HFFc6 (cell line): ENCODE measurements around the gene POT1. TPM values are rescaled to one million over a fixed set of nuclear protein-coding genes. Genes with fewer than 3 reads are reported as not detected.
A peak's percentile ranks its signal among the peaks of the same experiment; 100 is the strongest.
"Not testable (repeated sequence)": the region's sequence is repeated elsewhere in the genome, so short reads cannot be mapped to it uniquely, and the experiment has no call there.

Experiments used
- DNase-seq: peaks from one replicate; pipeline ENCODE4 v3.0.0-alpha.2; 2018
- H3K27ac Mint-ChIP-seq: 2 replicates; pipeline ENCODE4 v1.8.0; 2020; ENCODE audit warnings: mild to moderate bottlenecking, mixed read lengths
- H3K27me3 Mint-ChIP-seq: 2 replicates; pipeline ENCODE4 v1.8.0; 2021; ENCODE audit warnings: mild to moderate bottlenecking, moderate library complexity, mixed read lengths; ENCODE audit not compliant: insufficient read depth
- H3K36me3 Mint-ChIP-seq: 2 replicates; pipeline ENCODE4 v1.8.0; 2021; ENCODE audit warnings: low read depth, mixed read lengths
- H3K4me1 Mint-ChIP-seq: 2 replicates; pipeline ENCODE4 v1.8.0; 2020; ENCODE audit warnings: low read depth, mixed read lengths
- H3K4me3 Mint-ChIP-seq: 2 replicates; pipeline ENCODE4 v1.8.0; 2020; ENCODE audit warnings: mild to moderate bottlenecking, moderate library complexity, mixed read lengths
- H3K9me3 Mint-ChIP-seq: 2 replicates; pipeline ENCODE4 v1.8.0; 2020; ENCODE audit warnings: mild to moderate bottlenecking, mixed read lengths
- long read RNA-seq: library from polyadenylated mRNA; unstranded; transcript quantifications from one replicate; pipeline ENCODE4 v2.0.0, GENCODE V29; 2019
- total RNA-seq, 6 experiments: library from RNA; stranded (reverse); fragmentation: NEBNext Ultra II Directional; extraction: Animal tissue kit (Norgen Biotek cat#: 25700); gene quantifications; 2 replicates in 1 of 6; 3 replicates in 5 of 6; pipeline ENCODE4 v1.2.3, GENCODE V29; 2021
- TF ChIP-seq, protein P1 (sequence below): fragments of 200-600 bp; sonication (generic); IDR thresholded peaks from 2 replicates; pipeline ENCODE4 v1.5.0; 2021; ENCODE audit warnings: antibody characterized with exemption, mild to moderate bottlenecking

Gene POT1, protein sequence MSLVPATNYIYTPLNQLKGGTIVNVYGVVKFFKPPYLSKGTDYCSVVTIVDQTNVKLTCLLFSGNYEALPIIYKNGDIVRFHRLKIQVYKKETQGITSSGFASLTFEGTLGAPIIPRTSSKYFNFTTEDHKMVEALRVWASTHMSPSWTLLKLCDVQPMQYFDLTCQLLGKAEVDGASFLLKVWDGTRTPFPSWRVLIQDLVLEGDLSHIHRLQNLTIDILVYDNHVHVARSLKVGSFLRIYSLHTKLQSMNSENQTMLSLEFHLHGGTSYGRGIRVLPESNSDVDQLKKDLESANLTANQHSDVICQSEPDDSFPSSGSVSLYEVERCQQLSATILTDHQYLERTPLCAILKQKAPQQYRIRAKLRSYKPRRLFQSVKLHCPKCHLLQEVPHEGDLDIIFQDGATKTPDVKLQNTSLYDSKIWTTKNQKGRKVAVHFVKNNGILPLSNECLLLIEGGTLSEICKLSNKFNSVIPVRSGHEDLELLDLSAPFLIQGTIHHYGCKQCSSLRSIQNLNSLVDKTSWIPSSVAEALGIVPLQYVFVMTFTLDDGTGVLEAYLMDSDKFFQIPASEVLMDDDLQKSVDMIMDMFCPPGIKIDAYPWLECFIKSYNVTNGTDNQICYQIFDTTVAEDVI
- total RNA-seq = 10 to 100 TPM; 10.8 to 16.0 (median 13.4) TPM
- long read RNA-seq, full-length matches to known transcripts = 3 of 10 reads
- long read RNA-seq, partial matches to known transcripts = 4 of 10 reads
- long read RNA-seq, other reads (novel, unspliced or antisense) = 3 of 10 reads

DNA sequence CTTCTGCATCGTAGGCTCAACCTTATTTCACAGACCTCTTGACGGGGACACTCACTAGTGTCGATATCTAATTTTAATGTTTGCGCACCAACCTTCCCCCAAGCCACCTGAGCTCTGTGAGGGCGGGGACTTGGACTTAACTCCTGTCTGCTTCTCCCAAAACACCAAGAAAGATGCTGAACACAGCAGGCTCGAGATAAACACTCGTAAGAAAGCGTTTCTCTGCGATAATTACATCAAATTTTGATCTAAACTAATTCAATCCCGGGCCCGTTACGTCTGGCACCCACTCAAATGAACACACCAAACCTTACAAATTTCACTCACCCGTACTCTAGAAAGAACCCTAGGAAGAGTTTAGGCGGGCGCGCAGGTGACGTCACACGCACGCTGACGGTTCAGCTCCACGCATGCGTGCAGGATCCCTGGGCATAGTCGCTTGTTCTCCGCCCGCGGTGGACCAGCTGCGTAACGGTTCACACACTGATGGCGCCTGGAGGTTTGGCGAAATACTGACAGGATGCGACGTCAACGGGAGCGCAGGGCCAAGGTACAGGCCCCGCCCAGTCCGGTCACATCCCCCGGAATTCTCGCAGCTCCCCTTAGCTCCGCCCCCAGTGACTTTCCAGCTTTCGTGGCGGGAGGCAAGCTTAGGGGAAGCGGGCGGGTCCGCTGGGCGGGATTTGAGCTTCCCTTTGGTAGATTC, at the start of gene POT1:
POT1 (minus strand) TSS at position 359 of the 706 bp plus-strand sequence. CDS start 32,652 bp downstream, outside the sequence.
- Mint-ChIP-seq H3K36me3 (peaks cover 16% of the 10 kb centered on the region), H3K27ac (peak within 1 kb of the TSS; percentile 96), H3K27me3 (peaks cover 1% of the 10 kb centered on the region; the same call in 1 of the 2 replicates), H3K9me3 (no peaks in the 10 kb centered on the region), H3K4me3 (peak within 1 kb of the TSS; percentile 98), H3K4me1 (peaks cover 36% of the 10 kb centered on the region)
- peak; percentile 99 for DNase-seq
- TF ChIP-seq, protein P1, sequence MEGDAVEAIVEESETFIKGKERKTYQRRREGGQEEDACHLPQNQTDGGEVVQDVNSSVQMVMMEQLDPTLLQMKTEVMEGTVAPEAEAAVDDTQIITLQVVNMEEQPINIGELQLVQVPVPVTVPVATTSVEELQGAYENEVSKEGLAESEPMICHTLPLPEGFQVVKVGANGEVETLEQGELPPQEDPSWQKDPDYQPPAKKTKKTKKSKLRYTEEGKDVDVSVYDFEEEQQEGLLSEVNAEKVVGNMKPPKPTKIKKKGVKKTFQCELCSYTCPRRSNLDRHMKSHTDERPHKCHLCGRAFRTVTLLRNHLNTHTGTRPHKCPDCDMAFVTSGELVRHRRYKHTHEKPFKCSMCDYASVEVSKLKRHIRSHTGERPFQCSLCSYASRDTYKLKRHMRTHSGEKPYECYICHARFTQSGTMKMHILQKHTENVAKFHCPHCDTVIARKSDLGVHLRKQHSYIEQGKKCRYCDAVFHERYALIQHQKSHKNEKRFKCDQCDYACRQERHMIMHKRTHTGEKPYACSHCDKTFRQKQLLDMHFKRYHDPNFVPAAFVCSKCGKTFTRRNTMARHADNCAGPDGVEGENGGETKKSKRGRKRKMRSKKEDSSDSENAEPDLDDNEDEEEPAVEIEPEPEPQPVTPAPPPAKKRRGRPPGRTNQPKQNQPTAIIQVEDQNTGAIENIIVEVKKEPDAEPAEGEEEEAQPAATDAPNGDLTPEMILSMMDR = no peak

DNA sequence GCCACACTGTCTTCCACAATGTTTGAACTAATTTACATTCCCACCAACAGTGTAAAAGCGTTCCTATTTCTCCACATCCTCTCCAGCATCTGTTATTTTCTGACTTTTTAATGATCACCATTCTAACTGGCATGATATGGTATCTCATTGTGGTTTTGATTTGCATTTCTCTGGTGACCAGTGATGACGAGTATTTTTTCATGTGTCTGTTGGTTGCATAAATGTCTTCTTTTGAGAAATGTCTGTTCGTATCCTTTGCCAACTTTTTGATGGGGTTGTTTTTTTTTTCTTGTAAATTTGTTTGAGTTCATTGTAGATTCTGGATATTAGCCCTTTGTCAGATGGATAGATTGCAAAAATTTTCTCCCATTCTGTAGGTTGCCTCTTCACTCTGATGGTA, 45.5 kb upstream of the POT1 start:
- H3K4me3 Mint-ChIP-seq, H3K27me3 Mint-ChIP-seq, DNase-seq, H3K9me3 Mint-ChIP-seq, H3K36me3 Mint-ChIP-seq, H3K4me1 Mint-ChIP-seq, H3K27ac Mint-ChIP-seq: not testable (repeated sequence)

DNA sequence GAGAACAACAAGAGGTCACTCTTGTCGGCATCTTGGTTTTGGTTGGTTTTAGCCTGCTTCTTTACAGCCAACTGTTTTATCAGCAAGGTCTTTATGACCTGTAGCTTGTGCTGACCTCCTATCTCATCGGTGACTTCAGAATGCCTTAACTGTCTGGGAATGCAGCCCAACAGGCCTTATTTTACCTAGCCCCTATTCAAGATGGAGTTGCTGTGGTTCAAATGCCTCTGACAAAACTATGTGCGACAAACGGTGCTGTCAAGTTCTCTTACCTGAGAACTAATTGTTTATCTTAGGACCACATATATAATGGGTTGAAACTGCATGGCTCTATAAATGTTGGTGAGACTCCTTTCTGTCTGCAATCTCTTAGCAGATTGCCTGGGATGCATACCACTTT, 35.9 kb upstream of the POT1 start:
- Mint-ChIP-seq H3K4me1 (no peaks in the 10 kb centered on the region), H3K4me3 (no peak overlapping the region), H3K27ac (no peak overlapping the region), H3K9me3 (no peaks in the 10 kb centered on the region), H3K27me3 (peaks cover 2% of the 10 kb centered on the region; the same call in 1 of the 2 replicates), H3K36me3 (no peaks in the 10 kb centered on the region)
- TF ChIP-seq, protein P1 = no peak
- DNase-seq = no peak

DNA sequence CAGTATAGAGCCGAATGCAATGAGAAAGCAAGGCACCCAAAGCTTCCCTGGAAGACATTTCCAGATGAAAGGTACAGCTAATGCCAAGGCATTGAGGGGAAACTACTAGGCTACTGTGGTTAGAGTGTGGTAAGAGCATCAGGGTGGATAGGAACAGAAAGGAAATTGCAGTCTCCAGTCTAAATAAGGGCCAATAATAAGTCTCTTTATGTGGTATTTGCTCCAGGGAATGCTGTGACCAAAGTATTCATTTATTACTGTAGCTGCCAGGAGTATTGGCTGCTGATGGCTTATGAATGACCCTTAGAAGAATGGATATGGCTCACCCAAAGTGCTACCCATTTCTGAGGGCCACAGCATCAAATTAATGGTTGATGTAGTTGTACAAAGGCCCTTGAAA, 30.1 kb upstream of the POT1 start:
- Mint-ChIP-seq H3K9me3 (peaks cover 5% of the 10 kb centered on the region), H3K27me3 (no peaks in the 10 kb centered on the region), H3K4me1 (no peaks in the 10 kb centered on the region), H3K27ac (no peak overlapping the region), H3K4me3 (no peak overlapping the region), H3K36me3 (no peaks in the 10 kb centered on the region; the same call in 1 of the 2 replicates)
- TF ChIP-seq, protein P1 = no peak
- no peak for DNase-seq

DNA sequence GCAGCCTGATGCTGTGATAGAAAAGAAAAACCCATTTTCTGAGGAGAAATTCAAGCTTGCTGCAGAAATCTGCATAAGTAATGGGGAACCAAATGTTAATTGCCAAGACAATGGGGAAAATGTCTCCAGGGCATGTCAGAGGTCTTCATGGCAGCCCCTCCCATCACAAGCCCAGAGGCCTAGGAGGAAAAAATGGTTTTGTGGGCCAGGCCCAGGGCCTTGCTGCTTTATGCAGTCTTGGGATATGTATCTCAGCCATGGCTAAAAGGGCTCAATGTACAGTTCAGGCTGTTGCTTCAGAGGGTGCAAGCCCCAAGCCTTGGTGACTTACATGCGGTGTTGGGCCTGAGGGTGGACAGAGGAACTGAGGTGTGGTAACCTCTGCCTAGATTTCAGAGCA, 28.3 kb upstream of the POT1 start:
- not testable (repeated sequence) for H3K9me3 Mint-ChIP-seq, DNase-seq, H3K36me3 Mint-ChIP-seq, H3K4me1 Mint-ChIP-seq, H3K4me3 Mint-ChIP-seq, H3K27me3 Mint-ChIP-seq, H3K27ac Mint-ChIP-seq

DNA sequence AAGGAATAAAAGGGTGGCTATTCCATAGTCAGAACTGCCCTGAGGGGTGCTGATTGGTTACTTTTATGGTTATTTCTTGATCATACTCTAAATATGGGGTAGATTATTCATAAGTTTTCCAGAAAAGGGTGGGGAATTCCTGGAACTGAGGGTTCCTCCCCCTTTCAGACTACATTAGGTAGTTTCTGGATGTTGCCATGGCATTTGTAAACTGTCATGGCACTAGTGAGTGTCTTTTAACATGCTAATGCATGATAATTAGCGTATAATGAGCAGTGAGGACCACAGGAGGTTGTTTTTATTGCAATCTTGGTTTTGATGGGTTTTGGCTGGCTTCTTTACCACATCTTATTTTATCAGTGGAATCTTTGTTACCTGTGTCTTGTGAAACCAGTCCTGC, 26.5 kb upstream of the POT1 start:
- TF ChIP-seq, protein P1 = no peak
- Mint-ChIP-seq H3K4me3 (no peak overlapping the region), H3K36me3 (no peaks in the 10 kb centered on the region; the same call in 1 of the 2 replicates), H3K27ac (no peak overlapping the region), H3K4me1 (no peaks in the 10 kb centered on the region), H3K27me3 (no peaks in the 10 kb centered on the region), H3K9me3 (peaks cover 5% of the 10 kb centered on the region)
- DNase-seq = no peak
